ENCODE measurements around the gene DPH3. TPM values are rescaled to one million over a fixed set of nuclear protein-coding genes. Genes with fewer than 3 reads are reported as not detected.

Gene DPH3
- 16.9 to 25.5 TPM (median 25.2 TPM) in 5 replicates for total RNA-seq (2022; extraction: Qiagen RNA extraction; ENCODE audit: low read depth)

GRCh38 chr3:16264708-16265454 is at the start of gene DPH3, which contains the start of gene OXNAD1:
Gene DPH3, minus strand, starts transcription at chr3:16264943. Its CDS starts 67 bp downstream, at chr3:16264876.
Gene OXNAD1, plus strand, starts transcription at chr3:16265212. Its CDS starts 5,741 bp downstream, at chr3:16270953.

Other genes with a start within 250 kb of the DPH3 start
- gene GALNT15, start 90.3 kb downstream of the DPH3 start, total RNA-seq (2022; extraction: Qiagen RNA extraction; ENCODE audit: low read depth), result 0.04 to 0.21 TPM (median 0.19 TPM) in 3 of 5 replicates, not detected in the others
- gene OXNAD1, start 269 bp upstream of the DPH3 start, total RNA-seq (2022; extraction: Qiagen RNA extraction; ENCODE audit: low read depth), result 6.5 to 11.0 TPM (median 8.3 TPM) in 5 replicates
- gene RFTN1, start 248.8 kb upstream of the DPH3 start, total RNA-seq (2022; extraction: Qiagen RNA extraction; ENCODE audit: low read depth), result 3.4 to 4.0 TPM (median 3.5 TPM) in 5 replicates